CD4-positive, alpha-beta T cell (primary cell): ENCODE data around the gene SYAP1. TPM values are rescaled to one million over a fixed set of nuclear protein-coding genes. Genes with fewer than 3 reads are reported as not detected.

Experiments used
- ATAC-seq: fragments of 200-7000 bp; cut with Tn5 transposase; one replicate; pipeline ENCODE4 v1.10.0; 2022; ENCODE audit warnings: mild to moderate bottlenecking; ENCODE audit not compliant: poor library complexity
- CTCF ChIA-PET: fragments of 350-600 bp; sonication (Branson Sonifier 250); formaldehyde crosslinking; loops from one replicate; lab custom pipeline; 2021; ENCODE audit warnings: antibody characterized with exemption, inconsistent platforms; lab: Charles Lee
- POLR2A ChIA-PET: fragments of 350-600 bp; sonication (Branson Sonifier 250); formaldehyde crosslinking; loops from one replicate; lab custom pipeline; 2021; ENCODE audit warnings: antibody characterized with exemption, inconsistent platforms; lab: Charles Lee
- DNase-seq, 14 experiments: peaks; one replicate each; pipeline ENCODE4 v3.0.0-alpha.2; 2013 to 2020; ENCODE audit warnings: mixed read lengths in 2 of 14
- H3K27ac ChIP-seq, 2 donors: one replicate each; pipeline versions ENCODE4 v1.5.1 to v1.7.0; 2013; ENCODE audit warnings: low read length in 2 of 2, low read depth in 1 of 2, mild to moderate bottlenecking in 1 of 2
- H3K27me3 ChIP-seq, 2 experiments: 1 replicate in 1 of 2; 2 replicates in 1 of 2; pipeline versions ENCODE4 v1.6.1 to v1.7.0; 2013; ENCODE audit warnings: low read length in 2 of 2, control low read depth in 1 of 2, mild to moderate bottlenecking in 1 of 2, moderate library complexity in 1 of 2; ENCODE audit not compliant: insufficient read depth in 2 of 2, control insufficient read depth in 1 of 2
- H3K36me3 ChIP-seq: one replicate; pipeline ENCODE4 v1.6.1; 2013; ENCODE audit warnings: low read length, control low read depth; ENCODE audit not compliant: insufficient read depth
- H3K4me1 ChIP-seq: one replicate; pipeline ENCODE4 v1.6.1; 2013; ENCODE audit warnings: low read length, control low read depth; ENCODE audit not compliant: insufficient read depth
- H3K4me3 ChIP-seq: one replicate; pipeline ENCODE4 v1.5.1; 2013; ENCODE audit warnings: mild to moderate bottlenecking, low read length, moderate library complexity
- H3K9me3 ChIP-seq, 2 experiments: 1 replicate in 1 of 2; 2 replicates in 1 of 2; pipeline versions ENCODE4 v1.6.1 to v1.7.0; 2013; ENCODE audit warnings: low read length in 2 of 2, mild to moderate bottlenecking in 2 of 2, control low read depth in 1 of 2, moderate library complexity in 1 of 2; ENCODE audit not compliant: control insufficient read depth in 1 of 2, insufficient read depth in 1 of 2
- H3K27ac Mint-ChIP-seq: one replicate; pipeline ENCODE4 v1.8.0; 2020; ENCODE audit warnings: mixed read lengths
- H3K27me3 Mint-ChIP-seq: one replicate; pipeline ENCODE4 v1.8.0; 2021; ENCODE audit warnings: mixed read lengths
- H3K36me3 Mint-ChIP-seq: one replicate; pipeline ENCODE4 v1.8.0; 2021; ENCODE audit warnings: low read depth, mixed read lengths
- H3K4me1 Mint-ChIP-seq: one replicate; pipeline ENCODE4 v1.8.0; 2021; ENCODE audit warnings: low read depth, mixed read lengths
- H3K4me3 Mint-ChIP-seq: one replicate; pipeline ENCODE4 v1.8.0; 2020; ENCODE audit warnings: mild to moderate bottlenecking, mixed read lengths
- H3K9me3 Mint-ChIP-seq: one replicate; pipeline ENCODE4 v1.8.0; 2020; ENCODE audit warnings: mixed read lengths
- CTCF ChIP-seq: fragments of 200-600 bp; IDR thresholded peaks from one replicate; pipeline ENCODE4 v1.8.0; 2022; ENCODE audit warnings: antibody characterized with exemption, mild to moderate bottlenecking
- intact Hi-C, 2 experiments: fragments of 100-400 bp; cut with DNase I in 1 of 2; cut with micrococcal nuclease in 1 of 2; formaldehyde crosslinking; loops; one replicate each; pipeline versions ENCODE4 v1.15.1 to v1.9.0; 2023 to 2025; cut with DNase I, micrococcal nuclease
- total RNA-seq, 174 experiments: library from RNA in 2 of 174; stranded (reverse) in 2 of 174; gene quantifications; one replicate each; pipeline ENCODE4 v1.2.3 and lab custom pipeline; 2021 to 2026

SYAP1 gene
- total RNA-seq, 2 experiments from 2014 or later: 60.2 to 65.2 TPM

- ATAC-seq (peak; percentile 15), DNase-seq (peak in 13 of 14 experiments; percentile 9 to 71 (median 21))
- H3K4me1 Mint-ChIP-seq: peaks cover 33% of the 10 kb centered on the region
- POLR2A ChIA-PET: interaction anchor here (0.5 kb wide), 1 partner anchor 1020 kb away, joined by 4 read pairs; no protein-coding TSS in a partner anchor
- peak overlapping the region; percentile 84 to 87 for H3K27ac ChIP-seq
- H3K27me3 Mint-ChIP-seq: no peaks in the 10 kb centered on the region
- peak overlapping the region; percentile 65 for H3K27ac Mint-ChIP-seq
- no peaks in the 10 kb centered on the region for H3K27me3 ChIP-seq
- intact Hi-C loops: loop anchor here (2.0 to 10.0 kb wide), 6 partner anchors 68 to 1112 kb away; partner anchors contain the start of genes SYAP1 (in 2 of the 2), AP1S2 (in 1 of the 2), RBBP7 (in 1 of the 2) and REPS2 (in 1 of the 2)
- no peak for TF ChIP-seq CTCF
- peak overlapping the region; percentile 82 for H3K4me3 Mint-ChIP-seq
- H3K36me3 ChIP-seq: peaks cover 2% of the 10 kb centered on the region
- H3K9me3 Mint-ChIP-seq: no peaks in the 10 kb centered on the region
- peak overlapping the region; percentile 76 for H3K4me3 ChIP-seq
- no peaks in the 10 kb centered on the region for H3K9me3 ChIP-seq
- peaks cover 23% of the 10 kb centered on the region for H3K36me3 Mint-ChIP-seq
- CTCF ChIA-PET: no interaction called here
- H3K4me1 ChIP-seq: peaks cover 12% of the 10 kb centered on the region
Observed at GRCh38 chrX:16786791-16787735, 67.7 kb downstream of the SYAP1 start.

- no peaks in the 10 kb centered on the region for H3K27me3 Mint-ChIP-seq
- H3K9me3 Mint-ChIP-seq: no peaks in the 10 kb centered on the region
- H3K4me3 Mint-ChIP-seq: peak overlapping the region; percentile 82
- peaks cover 27% of the 10 kb centered on the region for H3K36me3 Mint-ChIP-seq
- Histone ChIP-seq H3K4me3 (no peak overlapping the region), H3K27me3 (no peaks in the 10 kb centered on the region), H3K36me3 (peaks cover 4% of the 10 kb centered on the region), H3K27ac (no peak overlapping the region), H3K4me1 (peaks cover 12% of the 10 kb centered on the region), H3K9me3 (no peaks in the 10 kb centered on the region)
- intact Hi-C loops: loop anchor here in 1 of 2 experiments (5.0 to 10.0 kb wide), 5 partner anchors 71 to 1114 kb away; partner anchors contain the start of genes AP1S2, RBBP7, REPS2 and SYAP1
- CTCF ChIA-PET: interaction anchor here (0.6 kb wide), 1 partner anchor 1387 kb away, joined by 3 read pairs; no protein-coding TSS in a partner anchor
- H3K4me1 Mint-ChIP-seq: peaks cover 35% of the 10 kb centered on the region
- TF ChIP-seq CTCF: no peak
- POLR2A ChIA-PET: no interaction called here
- peak overlapping the region; percentile 65 for H3K27ac Mint-ChIP-seq
- no peak for ATAC-seq
- DNase-seq: no peak
Observed at GRCh38 chrX:16788477-16788876, 69.1 kb downstream of the SYAP1 start.

GRCh38 chrX:16796298-16796697, 76.9 kb downstream of the SYAP1 start:
- Mint-ChIP-seq H3K27me3 (no peaks in the 10 kb centered on the region), H3K36me3 (peaks cover 36% of the 10 kb centered on the region), H3K4me3 (no peak overlapping the region), H3K9me3 (no peaks in the 10 kb centered on the region), H3K27ac (no peak overlapping the region), H3K4me1 (peaks cover 20% of the 10 kb centered on the region)
- Histone ChIP-seq H3K27ac (no peak overlapping the region), H3K4me3 (no peak overlapping the region), H3K27me3 (no peaks in the 10 kb centered on the region), H3K4me1 (no peaks in the 10 kb centered on the region), H3K9me3 (no peaks in the 10 kb centered on the region), H3K36me3 (peaks cover 5% of the 10 kb centered on the region)
- ATAC-seq: no peak
- TF ChIP-seq CTCF: no peak
- DNase-seq: no peak
- intact Hi-C loops: no loop called here
- POLR2A ChIA-PET: no interaction called here
- CTCF ChIA-PET: no interaction called here
